LNCAP (cell line): Measurements from ENCODE around the gene SYTL5.

Source experiments
- CTCF ChIP-seq: fragments of 450-650 bp; IDR thresholded peaks from 2 replicates; pipeline ENCODE4 v1.5.1; 2017; ENCODE audit warnings: mild to moderate bottlenecking

SYTL5 gene

GRCh38 chrX:38149016-38149415 is 142.7 kb downstream of the SYTL5 start:
- no peak for TF ChIP-seq CTCF

DNA sequence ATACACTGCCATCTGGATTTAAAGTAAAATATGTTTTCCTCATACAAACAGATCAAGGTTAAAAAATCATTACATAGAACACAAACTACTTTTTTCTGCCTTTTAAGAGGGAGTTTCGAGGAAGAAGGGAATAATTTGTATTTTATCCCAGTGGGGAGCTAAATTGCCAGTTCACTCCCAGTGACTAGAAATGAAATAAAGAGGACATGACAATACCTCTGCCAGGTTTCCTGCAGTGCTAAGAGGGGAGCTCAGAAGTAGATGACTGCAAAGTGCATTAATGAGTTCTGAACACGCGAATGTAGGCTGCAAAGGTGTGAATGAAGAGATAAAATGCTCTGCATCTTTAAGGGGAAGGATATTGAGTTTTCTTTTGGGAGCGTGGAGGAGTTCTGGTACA is 144.6 kb downstream of the SYTL5 start:
- no peak for TF ChIP-seq CTCF

DNA sequence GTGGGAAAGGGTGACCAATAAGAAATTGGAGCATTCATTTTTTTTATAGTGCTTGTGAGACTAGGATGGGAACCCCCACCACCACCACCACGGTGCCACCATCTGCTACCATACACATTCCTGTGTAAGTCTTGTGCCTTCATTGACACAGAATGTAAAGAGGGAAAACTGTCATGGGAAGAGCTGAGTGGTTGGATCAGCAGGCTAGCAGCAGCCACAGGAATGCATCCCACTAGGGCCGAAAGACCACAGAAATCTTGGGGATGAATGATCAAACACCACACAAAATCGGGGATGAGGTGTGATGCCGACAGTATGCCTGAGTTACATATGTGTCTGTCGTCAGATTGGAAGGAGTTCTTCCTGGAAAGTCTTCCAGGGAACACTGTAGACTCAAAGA is 145.1 kb downstream of the SYTL5 start:
- TF ChIP-seq CTCF = no peak

DNA sequence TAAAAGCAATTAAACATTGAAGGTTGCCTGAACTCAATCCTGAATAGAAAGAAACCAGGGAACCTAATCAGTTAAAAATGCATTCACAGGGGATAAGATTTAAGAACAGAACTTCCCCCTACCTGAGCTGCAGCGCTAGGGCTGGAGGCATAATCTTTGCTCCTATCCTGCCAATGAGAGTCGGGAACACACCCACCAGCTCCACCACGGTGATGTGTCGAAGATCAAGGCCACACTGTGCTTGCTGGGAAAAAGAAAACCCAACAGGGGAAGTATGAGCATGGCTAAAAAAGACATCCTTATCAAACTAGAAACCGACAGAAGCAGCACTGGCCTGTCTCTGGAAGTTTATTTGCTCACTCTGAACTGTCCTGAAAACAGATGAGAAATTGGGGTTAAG is 148.0 kb downstream of the SYTL5 start:
- TF ChIP-seq CTCF = no peak

- no peak for TF ChIP-seq CTCF
Measured at GRCh38 chrX:38154818-38155217, 148.5 kb downstream of the SYTL5 start.

- no peak for TF ChIP-seq CTCF
Measured at GRCh38 chrX:38156838-38157237, 150.5 kb downstream of the SYTL5 start.

DNA sequence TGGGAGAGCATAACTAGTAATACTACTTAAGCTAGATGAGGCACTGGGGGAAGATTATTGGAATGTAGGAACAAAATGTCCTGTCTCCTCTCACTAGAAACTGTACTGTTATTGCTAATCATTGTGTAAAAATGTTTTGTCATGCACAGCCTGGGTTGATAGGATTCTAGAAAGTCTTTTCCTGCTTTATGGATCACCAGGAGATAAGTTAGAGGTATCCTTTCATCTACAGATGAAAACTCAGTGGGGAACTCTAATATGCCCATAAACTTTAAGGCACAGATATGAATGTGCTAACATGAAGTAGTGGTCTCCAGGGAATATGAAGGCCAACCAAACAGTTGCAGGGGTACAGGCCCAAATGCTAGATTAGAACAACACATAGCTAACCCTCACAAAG is 156.8 kb downstream of the SYTL5 start:
- no peak for TF ChIP-seq CTCF

GRCh38 chrX:38165023-38165422 is 158.7 kb downstream of the SYTL5 start:
- no peak for TF ChIP-seq CTCF
